Liver (tissue), 3 donors: ENCODE data around the gene EXOC2.

Experiments
- ATF3 ChIP-seq: IDR thresholded peaks from 2 replicates; pipeline ENCODE4 v1.6.1; 2016; ENCODE audit warnings: antibody characterized with exemption
- CTCF ChIP-seq: fragments of 150-350 bp; IDR thresholded peaks from 2 replicates; pipeline ENCODE4 v1.5.1; 2017; ENCODE audit warnings: improper control_type of control experiment, low read depth, low read length; ENCODE audit not compliant: missing input control
- FOXA1 ChIP-seq: IDR thresholded peaks from 2 replicates; pipeline ENCODE4 v1.6.1; 2016; ENCODE audit warnings: antibody characterized with exemption
- HNF4A ChIP-seq, 2 donors: conservative IDR thresholded peaks; 2 replicates each; pipeline ENCODE4 v1.6.1; 2016; ENCODE audit warnings: antibody characterized with exemption in 2 of 2, mild to moderate bottlenecking in 2 of 2
- HNF4G ChIP-seq: IDR thresholded peaks from 2 replicates; pipeline ENCODE4 v1.6.1; 2016; ENCODE audit warnings: antibody characterized with exemption
- JUND ChIP-seq, 2 donors: IDR thresholded peaks; 2 replicates each; pipeline ENCODE4 v1.6.1; 2016; ENCODE audit warnings: antibody characterized with exemption in 2 of 2
- MAX ChIP-seq: IDR thresholded peaks from 2 replicates; pipeline ENCODE4 v1.6.1; 2016; ENCODE audit warnings: antibody characterized with exemption
- RAD21 ChIP-seq, 2 donors: IDR thresholded peaks; 2 replicates each; pipeline ENCODE4 v1.6.1; 2016; ENCODE audit warnings: antibody characterized with exemption in 2 of 2, mild to moderate bottlenecking in 2 of 2
- REST ChIP-seq: IDR thresholded peaks from 2 replicates; pipeline ENCODE4 v1.6.1; 2016; ENCODE audit warnings: antibody characterized with exemption, mild to moderate bottlenecking
- SP1 ChIP-seq: IDR thresholded peaks from 2 replicates; pipeline ENCODE4 v1.6.1; 2018; ENCODE audit warnings: antibody characterized with exemption, mild to moderate bottlenecking
- TAF1 ChIP-seq: conservative IDR thresholded peaks from 2 replicates; pipeline ENCODE4 v1.6.1; 2016; ENCODE audit warnings: antibody characterized with exemption, mild to moderate bottlenecking
- YY1 ChIP-seq: IDR thresholded peaks from 2 replicates; pipeline ENCODE4 v1.6.1; 2016; ENCODE audit warnings: antibody characterized with exemption, mild to moderate bottlenecking
- ZBTB33 ChIP-seq: IDR thresholded peaks from 2 replicates; pipeline ENCODE4 v1.6.1; 2016; ENCODE audit warnings: antibody characterized with exemption
- donor health status: healthy.
- donor health status: healthy.

- TF ChIP-seq CTCF (no peak), ZBTB33 (no peak), TAF1 (no peak), YY1 (no peak), HNF4A (conservative IDR thresholded peaks at IDR 0.05) (no peak), FOXA1 (no peak), RAD21 (IDR thresholded peaks at IDR 0.05) (no peak), JUND (IDR thresholded peaks at IDR 0.05) (no peak), MAX (no peak), ATF3 (no peak), SP1 (no peak), HNF4G (no peak), REST (no peak)
Measured at GRCh38 chr6:667253-667927, 25.5 kb downstream of the EXOC2 start.
